GM23248 (cell line): Measurements from ENCODE around the gene TNIK.

ENCODE experiments used
- EZH2 ChIP-seq: fragments of 200-600 bp; sonication (generic); IDR thresholded peaks from 2 replicates; pipeline ENCODE4 v1.6.1; 2018; ENCODE audit warnings: antibody characterized with exemption, mild to moderate bottlenecking; ENCODE audit not compliant: insufficient read depth, poor library complexity, severe bottlenecking
- EZH2phosphoT487 ChIP-seq: fragments of 200-600 bp; sonication (generic); IDR thresholded peaks from 2 replicates; pipeline ENCODE4 v1.6.1; 2018; ENCODE audit warnings: antibody characterized with exemption, moderate library complexity, mild to moderate bottlenecking, low read depth; ENCODE audit not compliant: insufficient read depth

- TF ChIP-seq EZH2 (no peak), EZH2phosphoT487 (no peak)
Measured at GRCh38 chr3:171176244-171176933, 283.8 kb downstream of the TNIK start.
